Mucosa of stomach (tissue), 1 donor: ENCODE results near the gene MYBPHL.
"Not testable (repeated sequence)": the region's sequence is repeated elsewhere in the genome, so short reads cannot be mapped to it uniquely, and the experiment has no call there.

ENCODE experiments used
- H3K27me3 ChIP-seq: one replicate; pipeline ENCODE4 v1.7.0; 2013; ENCODE audit warnings: mild to moderate bottlenecking, low read length; ENCODE audit not compliant: control insufficient read depth, insufficient read depth
- H3K36me3 ChIP-seq: one replicate; pipeline ENCODE4 v1.7.0; 2013; ENCODE audit warnings: low read length; ENCODE audit not compliant: control insufficient read depth, insufficient read depth
- H3K4me1 ChIP-seq: one replicate; pipeline ENCODE4 v1.7.0; 2013; ENCODE audit warnings: mild to moderate bottlenecking, low read length; ENCODE audit not compliant: control insufficient read depth, insufficient read depth
- H3K4me3 ChIP-seq: one replicate; pipeline ENCODE4 v1.7.0; 2013; ENCODE audit warnings: low read length
- H3K9ac ChIP-seq: one replicate; pipeline ENCODE4 v1.7.0; 2013; ENCODE audit warnings: mild to moderate bottlenecking, low read length, moderate library complexity
- H3K9me3 ChIP-seq: one replicate; pipeline ENCODE4 v1.7.0; 2013; ENCODE audit warnings: mild to moderate bottlenecking, low read length, moderate library complexity; ENCODE audit not compliant: control insufficient read depth
- donor health status: Pancreatic carcinoma.

The MYBPHL gene

DNA sequence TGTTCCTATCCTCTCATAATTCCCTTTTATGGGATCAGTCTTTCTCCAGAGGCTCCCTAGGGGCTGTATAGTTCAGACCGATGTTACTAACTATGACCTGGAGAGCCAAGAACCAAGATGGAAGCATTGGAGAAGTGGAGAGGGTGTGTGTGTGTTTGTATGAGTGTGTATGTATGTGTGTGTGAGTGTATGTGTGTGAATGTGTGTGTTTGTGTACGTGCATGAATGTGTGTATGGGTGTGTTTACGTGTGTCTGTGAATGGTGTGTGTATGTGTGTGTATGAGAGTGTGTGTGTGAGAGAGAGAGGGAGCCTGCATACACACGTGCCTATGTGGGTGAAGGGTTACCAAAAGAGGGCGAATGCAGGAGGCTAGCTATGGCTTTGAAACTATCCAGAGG, 4.9 kb downstream of the MYBPHL start:
- peaks cover 3% of the 10 kb centered on the region for H3K4me1 ChIP-seq

DNA sequence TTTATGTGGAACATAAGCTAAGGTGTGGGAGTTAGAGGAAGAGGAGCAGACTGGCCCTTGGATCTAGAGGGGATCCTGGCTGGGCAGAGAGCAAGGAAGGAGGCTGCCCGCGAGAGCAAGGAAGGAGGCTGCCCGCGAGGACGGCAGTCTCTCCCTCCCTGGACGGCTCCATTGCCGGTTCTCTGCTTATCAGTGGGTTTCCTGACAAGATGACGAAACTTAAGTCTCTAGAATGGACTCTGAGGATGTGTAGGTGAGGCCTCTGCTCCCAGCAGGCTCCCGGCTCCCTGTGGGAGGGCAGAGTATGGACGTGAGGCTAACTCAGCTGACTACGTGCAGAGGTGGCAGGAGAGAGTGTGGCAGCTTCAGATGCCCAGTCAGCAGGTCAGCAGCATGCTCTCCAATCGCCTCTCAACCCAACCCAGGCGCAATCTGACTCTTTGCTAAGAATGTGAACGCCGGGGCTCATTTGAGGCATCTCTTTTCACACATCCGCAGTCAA, 6.1 kb downstream of the MYBPHL start:
- no peak overlapping the region for H3K9ac ChIP-seq
- H3K36me3 ChIP-seq = no peaks in the 10 kb centered on the region
- no peaks in the 10 kb centered on the region for H3K4me1 ChIP-seq
- H3K27me3 ChIP-seq = no peaks in the 10 kb centered on the region
- H3K4me3 ChIP-seq = no peak overlapping the region
- no peaks in the 10 kb centered on the region for H3K9me3 ChIP-seq

More for the DNA sequence above, 4.9 kb downstream of the MYBPHL start:
- Histone ChIP-seq H3K36me3 (no peaks in the 10 kb centered on the region), H3K9me3 (no peaks in the 10 kb centered on the region), H3K27me3 (no peaks in the 10 kb centered on the region), H3K4me3 (no peak overlapping the region), H3K9ac (no peak overlapping the region)

DNA sequence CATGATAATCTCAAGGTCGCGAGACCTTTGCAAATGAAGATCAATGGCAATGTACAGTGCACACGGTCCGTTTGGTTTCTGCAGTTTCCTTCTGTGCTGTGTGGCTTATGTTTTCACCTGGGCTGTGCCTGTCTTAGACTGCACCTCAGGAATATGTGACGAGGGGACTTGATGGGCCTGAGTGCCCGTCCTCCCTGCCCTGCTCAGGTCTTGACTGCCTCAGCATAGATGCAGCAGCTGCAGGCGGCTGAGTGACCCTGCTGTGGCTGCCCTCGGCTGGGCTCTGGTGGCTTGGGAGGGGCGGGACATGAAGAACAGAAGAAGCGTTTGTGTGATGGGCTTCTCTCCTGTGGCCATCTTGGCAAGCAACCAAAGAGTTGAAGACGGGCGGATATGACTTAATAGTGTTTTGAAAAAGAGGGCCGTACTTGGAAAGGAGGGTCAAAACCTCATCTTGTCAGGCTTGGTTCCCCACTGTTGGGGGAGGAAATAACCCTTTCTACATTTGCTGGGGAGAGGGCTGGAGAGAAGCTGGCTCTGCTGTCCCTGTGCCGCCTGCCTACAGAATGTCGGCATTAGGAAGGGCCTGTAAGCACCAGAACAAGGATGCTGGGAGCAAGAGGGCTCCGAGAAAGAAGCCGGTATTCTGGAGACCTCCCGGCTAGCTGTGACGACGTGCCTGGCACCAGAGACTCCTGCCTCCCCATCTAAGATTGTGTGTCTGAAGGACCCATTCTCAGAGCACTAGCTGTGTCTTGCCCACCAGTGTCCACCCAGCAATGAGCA, 7.1 kb downstream of the MYBPHL start:
- H3K9ac ChIP-seq = no peak overlapping the region
- H3K27me3 ChIP-seq = no peaks in the 10 kb centered on the region
- no peaks in the 10 kb centered on the region for H3K4me1 ChIP-seq
- H3K4me3 ChIP-seq = no peak overlapping the region
- H3K36me3 ChIP-seq = no peaks in the 10 kb centered on the region
- H3K9me3 ChIP-seq = no peaks in the 10 kb centered on the region

DNA sequence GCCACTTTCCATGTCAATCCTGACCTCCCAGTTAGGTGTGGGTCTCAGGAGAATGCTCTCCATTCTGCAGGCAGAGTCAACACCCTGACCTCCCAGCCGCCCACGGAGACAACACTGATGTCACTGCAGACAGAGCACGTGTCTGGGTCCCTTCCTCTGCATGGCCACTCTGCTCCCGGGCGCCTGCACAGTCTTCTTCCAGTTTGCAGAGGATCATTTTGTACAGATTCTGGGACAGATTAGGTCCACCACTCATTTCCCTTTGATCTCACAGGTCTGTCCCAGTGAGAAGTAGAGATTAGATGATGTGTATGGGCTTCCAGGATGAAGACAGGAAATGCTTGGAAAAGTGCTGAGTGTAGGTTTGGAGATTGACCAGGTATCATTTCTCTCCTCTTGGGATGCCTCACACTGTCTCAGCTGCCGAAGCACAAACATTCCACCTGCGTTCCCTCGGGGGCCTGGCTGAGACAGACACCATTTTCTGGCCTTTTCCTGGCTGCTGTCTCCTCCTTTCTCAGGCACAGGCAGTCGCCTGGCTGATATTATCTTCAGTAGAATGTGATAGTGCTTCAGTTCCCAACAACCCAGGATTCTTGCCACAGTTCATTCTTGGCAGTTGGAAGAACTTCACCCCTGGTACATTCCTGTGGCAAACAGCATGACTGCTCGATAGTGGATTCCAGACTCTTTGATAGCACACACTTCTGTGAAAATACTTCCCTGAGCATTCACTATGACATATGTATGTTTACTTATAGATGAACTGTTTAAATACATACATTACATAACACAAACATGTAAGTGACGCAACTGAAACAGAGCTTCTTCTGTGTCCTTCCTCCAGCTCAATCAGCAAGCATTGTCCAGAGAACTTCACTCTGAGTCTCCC, 7.9 kb downstream of the MYBPHL start:
- Histone ChIP-seq H3K4me1 (no peaks in the 10 kb centered on the region), H3K27me3 (no peaks in the 10 kb centered on the region), H3K9me3 (no peaks in the 10 kb centered on the region), H3K36me3 (no peaks in the 10 kb centered on the region), H3K9ac (no peak overlapping the region), H3K4me3 (no peak overlapping the region)

DNA sequence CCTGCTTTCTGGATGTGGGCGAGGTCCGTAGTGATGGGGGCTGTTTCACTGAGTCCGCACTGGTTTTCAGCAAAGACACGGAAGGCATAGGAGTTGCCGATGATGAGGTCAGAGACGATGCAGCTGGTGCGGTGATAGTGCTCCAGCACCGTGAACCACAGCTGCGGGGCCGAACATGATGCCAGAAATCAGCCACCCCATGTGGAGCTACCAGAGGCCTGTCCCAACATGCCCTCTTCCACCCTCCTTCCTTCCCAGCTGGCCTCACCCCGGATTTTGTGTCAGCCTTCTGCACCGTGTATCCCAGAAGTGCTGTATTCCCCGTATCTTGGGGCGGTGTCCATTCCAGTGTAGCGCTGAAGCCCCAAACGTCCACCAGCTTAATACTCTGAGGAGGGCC, 10.0 kb downstream of the MYBPHL start:
- Histone ChIP-seq H3K27me3 (no peaks in the 10 kb centered on the region), H3K9me3 (no peaks in the 10 kb centered on the region), H3K4me3 (no peak overlapping the region), H3K36me3 (no peaks in the 10 kb centered on the region), H3K4me1 (no peaks in the 10 kb centered on the region), H3K9ac (no peak overlapping the region)

DNA sequence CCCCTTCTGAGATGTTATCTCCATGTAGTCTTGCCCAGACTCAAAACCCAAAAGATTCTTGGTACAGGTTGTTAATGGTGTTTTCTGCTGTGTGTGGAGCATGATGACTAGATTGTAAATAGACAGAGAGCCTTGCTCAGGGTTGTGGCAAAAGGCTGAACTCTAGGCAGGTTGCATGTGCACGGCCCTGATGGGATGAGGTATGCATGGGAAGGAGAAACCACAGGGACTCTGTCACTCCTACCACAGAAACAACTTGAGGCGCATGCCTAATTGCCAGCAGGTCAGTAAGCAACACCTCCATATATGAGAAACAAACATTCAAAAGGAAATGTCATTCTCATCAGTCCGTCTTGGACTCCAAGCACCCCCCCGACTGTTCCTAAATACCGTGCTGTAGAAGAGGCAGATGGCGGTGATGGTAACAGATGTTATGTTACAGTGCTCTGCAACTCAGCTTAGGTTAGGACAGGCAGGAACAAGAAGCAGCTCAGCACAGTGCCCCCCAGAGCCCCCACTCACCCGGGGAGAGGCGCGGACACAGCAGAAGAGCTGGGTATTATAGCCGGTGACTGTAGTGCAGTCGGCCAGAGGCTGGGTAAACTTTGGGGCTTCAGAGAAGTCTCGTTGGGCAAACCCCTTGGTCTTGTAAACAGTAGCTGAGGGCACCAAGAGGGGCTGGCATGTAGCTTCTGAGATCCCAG, 10.9 kb downstream of the MYBPHL start:
- no peaks in the 10 kb centered on the region for H3K36me3 ChIP-seq
- no peaks in the 10 kb centered on the region for H3K27me3 ChIP-seq
- no peak overlapping the region for H3K9ac ChIP-seq
- H3K4me1 ChIP-seq = no peaks in the 10 kb centered on the region
- no peak overlapping the region for H3K4me3 ChIP-seq
- no peaks in the 10 kb centered on the region for H3K9me3 ChIP-seq

DNA sequence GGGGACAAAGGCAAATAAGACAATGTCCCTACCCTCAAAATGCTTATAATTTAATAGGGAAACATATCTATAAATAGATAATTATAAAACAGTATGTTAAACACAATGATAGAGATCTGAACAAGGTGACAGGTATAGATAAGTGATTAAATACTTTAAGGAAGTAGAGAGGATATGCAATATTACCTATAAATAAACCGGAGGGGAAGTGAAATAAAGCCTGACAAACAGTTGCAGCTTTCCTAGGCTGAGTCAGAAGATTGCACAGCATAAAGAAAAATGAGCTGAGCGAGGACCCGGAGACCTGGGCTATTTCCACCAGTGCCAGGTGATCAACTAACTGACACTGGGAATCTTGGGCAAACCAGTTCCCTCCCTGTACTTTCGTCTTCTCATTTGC, 12.3 kb downstream of the MYBPHL start:
- H3K9ac ChIP-seq = no peak overlapping the region
- no peaks in the 10 kb centered on the region for H3K4me1 ChIP-seq
- no peak overlapping the region for H3K4me3 ChIP-seq
- H3K27me3 ChIP-seq = no peaks in the 10 kb centered on the region
- no peaks in the 10 kb centered on the region for H3K9me3 ChIP-seq
- no peaks in the 10 kb centered on the region for H3K36me3 ChIP-seq

DNA sequence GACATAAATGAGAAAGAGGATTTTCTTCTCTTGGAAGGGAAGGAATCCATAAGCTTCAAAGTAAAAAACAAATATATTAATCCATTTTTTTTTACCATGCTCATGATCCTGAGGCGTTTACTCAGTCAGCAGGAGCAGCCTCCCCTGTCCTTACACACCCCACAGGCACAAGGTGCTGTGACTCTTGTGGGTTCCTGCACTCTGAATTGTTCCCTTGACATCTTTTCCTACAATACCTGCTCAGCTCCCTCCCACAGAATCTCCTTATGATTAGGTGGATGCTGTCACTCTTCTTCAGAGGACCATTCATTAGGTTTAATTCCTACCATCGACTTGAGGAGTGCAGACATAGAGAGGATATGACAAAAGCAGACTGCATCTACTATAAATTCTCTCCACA, 13.8 kb downstream of the MYBPHL start:
- Histone ChIP-seq H3K36me3 (no peaks in the 10 kb centered on the region), H3K27me3 (no peaks in the 10 kb centered on the region), H3K4me1 (no peaks in the 10 kb centered on the region), H3K4me3 (no peak overlapping the region), H3K9me3 (no peaks in the 10 kb centered on the region), H3K9ac (no peak overlapping the region)

DNA sequence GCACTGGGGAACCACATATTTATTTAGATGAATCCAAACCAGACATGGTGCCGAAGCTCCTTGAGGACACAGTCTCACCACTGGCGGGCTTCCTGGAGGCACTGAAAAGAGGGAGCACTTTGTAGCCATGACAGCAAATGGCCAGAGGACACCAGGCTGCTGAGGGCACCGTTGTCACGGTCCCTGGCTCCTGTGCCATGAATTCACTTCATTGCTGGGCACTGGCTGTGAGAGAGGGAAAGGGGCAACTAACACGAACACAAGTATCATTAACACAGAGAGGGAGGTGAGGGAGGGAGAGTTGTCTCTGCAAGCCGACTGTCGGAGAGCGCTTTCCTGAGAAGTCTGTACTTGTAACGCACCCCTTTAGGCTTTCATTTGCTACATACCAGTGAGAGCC, 14.4 kb downstream of the MYBPHL start:
- no peaks in the 10 kb centered on the region for H3K9me3 ChIP-seq
- no peak overlapping the region for H3K9ac ChIP-seq
- H3K4me1 ChIP-seq = no peaks in the 10 kb centered on the region
- H3K27me3 ChIP-seq = no peaks in the 10 kb centered on the region
- H3K36me3 ChIP-seq = no peaks in the 10 kb centered on the region
- H3K4me3 ChIP-seq = no peak overlapping the region

DNA sequence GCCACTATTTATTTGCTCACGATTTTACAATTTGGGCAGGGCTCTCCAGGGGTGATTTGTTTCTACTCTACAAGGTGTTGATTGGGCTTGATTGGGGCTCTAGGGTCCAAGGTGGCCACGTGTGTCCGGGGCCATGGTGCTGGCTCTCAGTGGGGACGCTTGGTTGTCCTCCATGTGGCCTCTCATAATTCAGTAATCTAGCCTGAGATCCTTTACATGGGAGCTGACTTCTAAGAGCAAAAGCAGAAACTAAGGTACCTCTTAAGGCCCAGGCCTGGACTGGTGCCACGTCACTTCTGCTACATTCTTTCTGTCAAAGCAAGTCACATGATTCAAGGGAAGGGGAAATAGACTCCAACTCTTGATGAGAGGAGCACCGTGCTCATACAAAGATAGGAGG, 15.8 kb downstream of the MYBPHL start:
- H3K9ac ChIP-seq = no peak overlapping the region
- no peaks in the 10 kb centered on the region for H3K36me3 ChIP-seq
- no peaks in the 10 kb centered on the region for H3K4me1 ChIP-seq
- H3K9me3 ChIP-seq = no peaks in the 10 kb centered on the region
- H3K27me3 ChIP-seq = no peaks in the 10 kb centered on the region
- H3K4me3 ChIP-seq = no peak overlapping the region

DNA sequence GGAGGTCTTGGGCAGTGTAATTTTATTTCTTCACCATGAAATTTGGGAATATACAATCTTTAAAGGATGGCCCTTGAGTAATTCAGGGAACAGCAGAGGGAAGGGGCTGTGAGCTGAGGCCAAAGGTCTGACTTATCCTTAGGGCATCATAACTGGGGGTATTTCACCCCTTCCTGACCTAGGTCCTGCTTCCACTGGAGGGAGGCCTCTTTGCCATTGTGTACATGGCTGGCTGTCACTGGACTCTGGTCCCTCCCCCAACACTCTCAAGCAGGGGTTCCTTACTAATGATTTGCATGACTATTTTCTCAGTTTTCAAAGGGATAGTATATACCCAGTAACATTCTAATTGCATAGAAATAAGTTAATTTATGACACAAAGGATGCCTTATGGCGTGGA, 16.7 kb downstream of the MYBPHL start:
- H3K4me3 ChIP-seq = no peak overlapping the region
- no peaks in the 10 kb centered on the region for H3K9me3 ChIP-seq
- no peaks in the 10 kb centered on the region for H3K27me3 ChIP-seq
- H3K9ac ChIP-seq = no peak overlapping the region
- H3K36me3 ChIP-seq = no peaks in the 10 kb centered on the region
- H3K4me1 ChIP-seq = no peaks in the 10 kb centered on the region

DNA sequence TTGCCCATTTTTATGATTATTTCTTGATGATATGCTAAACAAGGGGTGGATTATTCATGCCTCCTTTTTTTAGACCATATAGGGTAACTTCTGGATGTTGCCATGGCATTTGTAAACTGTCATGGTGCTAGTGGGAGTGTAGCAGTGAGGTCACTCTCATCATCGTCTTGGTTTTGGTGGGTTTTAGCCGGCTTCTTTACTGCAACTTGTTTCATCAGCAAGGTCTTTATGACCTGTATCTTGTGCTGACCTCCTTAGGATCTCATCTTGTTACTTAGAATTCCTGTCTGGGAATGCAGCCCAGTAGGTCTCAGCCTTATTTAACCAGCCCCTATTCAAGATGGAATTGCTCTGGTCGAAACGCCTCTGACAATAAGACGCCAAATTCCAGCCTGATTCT, 20.0 kb downstream of the MYBPHL start:
- H3K36me3 ChIP-seq, H3K4me3 ChIP-seq, H3K9me3 ChIP-seq, H3K9ac ChIP-seq, H3K27me3 ChIP-seq: not testable (repeated sequence)
- peaks cover 14% of the 10 kb centered on the region for H3K4me1 ChIP-seq
